AG04449 (cell line): Measurements from ENCODE around the gene EML6.

ENCODE experiments used
- CTCF ChIA-PET: fragments of 350-600 bp; formaldehyde crosslinking; extraction: SDS; loops from one replicate; lab custom pipeline; 2021; ENCODE audit warnings: antibody characterized with exemption; lab: Yijun Ruan, JAX
- POLR2A ChIA-PET: fragments of 400-600, 350-600 bp; formaldehyde crosslinking; extraction: SDS; loops from one replicate; lab custom pipeline; 2020; ENCODE audit warnings: antibody characterized with exemption, inconsistent platforms; lab: Yijun Ruan, JAX
- DNase-seq: peaks from one replicate; pipeline ENCODE4 v3.0.0-alpha.2; 2010; ENCODE audit warnings: low read depth, low spot score
- H3K4me3 ChIP-seq: 2 replicates; pipeline ENCODE4 v1.5.1; 2011; ENCODE audit warnings: low read depth, mild to moderate bottlenecking, control low read depth, low read length
- TF ChIP-seq, protein P1 (sequence below): IDR thresholded peaks from one replicate; pipeline ENCODE4 v1.5.1; 2011; ENCODE audit warnings: mild to moderate bottlenecking, moderate library complexity, low read length, control low read depth, inconsistent platforms; ENCODE audit not compliant: insufficient read depth; ENCODE audit errors: missing control alignments

The EML6 gene

DNA sequence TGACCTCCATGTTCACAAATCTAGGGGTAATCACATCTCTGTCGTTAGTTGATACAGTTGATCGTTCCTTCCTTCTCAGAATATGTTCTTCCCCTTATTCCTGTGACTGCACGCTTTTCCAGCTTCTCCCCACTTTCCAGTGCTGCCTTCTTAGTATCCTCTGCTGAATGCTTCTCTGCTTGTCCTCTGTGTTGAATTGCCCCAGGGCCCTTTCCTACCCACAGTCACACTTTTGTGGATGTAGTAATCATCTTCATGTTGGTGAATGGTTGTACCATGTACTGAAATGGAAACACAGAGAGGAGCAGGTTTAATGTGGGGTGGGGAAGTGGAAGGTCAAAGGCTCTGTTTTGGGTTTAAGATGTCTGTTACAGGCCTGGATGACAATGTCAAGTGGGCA lies 47.2 kb downstream of the EML6 start:
- DNase-seq: no peak
- H3K4me3 ChIP-seq: no peak overlapping the region
- ChIA-PET POLR2A (no interaction called here), CTCF (interaction anchor here (1.5 to 4.8 kb wide), 3 partner anchors 10 to 68 kb away, joined by 3 to 19 read pairs (median 4); no protein-coding TSS in a partner anchor)
- TF ChIP-seq, protein P1, sequence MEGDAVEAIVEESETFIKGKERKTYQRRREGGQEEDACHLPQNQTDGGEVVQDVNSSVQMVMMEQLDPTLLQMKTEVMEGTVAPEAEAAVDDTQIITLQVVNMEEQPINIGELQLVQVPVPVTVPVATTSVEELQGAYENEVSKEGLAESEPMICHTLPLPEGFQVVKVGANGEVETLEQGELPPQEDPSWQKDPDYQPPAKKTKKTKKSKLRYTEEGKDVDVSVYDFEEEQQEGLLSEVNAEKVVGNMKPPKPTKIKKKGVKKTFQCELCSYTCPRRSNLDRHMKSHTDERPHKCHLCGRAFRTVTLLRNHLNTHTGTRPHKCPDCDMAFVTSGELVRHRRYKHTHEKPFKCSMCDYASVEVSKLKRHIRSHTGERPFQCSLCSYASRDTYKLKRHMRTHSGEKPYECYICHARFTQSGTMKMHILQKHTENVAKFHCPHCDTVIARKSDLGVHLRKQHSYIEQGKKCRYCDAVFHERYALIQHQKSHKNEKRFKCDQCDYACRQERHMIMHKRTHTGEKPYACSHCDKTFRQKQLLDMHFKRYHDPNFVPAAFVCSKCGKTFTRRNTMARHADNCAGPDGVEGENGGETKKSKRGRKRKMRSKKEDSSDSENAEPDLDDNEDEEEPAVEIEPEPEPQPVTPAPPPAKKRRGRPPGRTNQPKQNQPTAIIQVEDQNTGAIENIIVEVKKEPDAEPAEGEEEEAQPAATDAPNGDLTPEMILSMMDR: no peak

DNA sequence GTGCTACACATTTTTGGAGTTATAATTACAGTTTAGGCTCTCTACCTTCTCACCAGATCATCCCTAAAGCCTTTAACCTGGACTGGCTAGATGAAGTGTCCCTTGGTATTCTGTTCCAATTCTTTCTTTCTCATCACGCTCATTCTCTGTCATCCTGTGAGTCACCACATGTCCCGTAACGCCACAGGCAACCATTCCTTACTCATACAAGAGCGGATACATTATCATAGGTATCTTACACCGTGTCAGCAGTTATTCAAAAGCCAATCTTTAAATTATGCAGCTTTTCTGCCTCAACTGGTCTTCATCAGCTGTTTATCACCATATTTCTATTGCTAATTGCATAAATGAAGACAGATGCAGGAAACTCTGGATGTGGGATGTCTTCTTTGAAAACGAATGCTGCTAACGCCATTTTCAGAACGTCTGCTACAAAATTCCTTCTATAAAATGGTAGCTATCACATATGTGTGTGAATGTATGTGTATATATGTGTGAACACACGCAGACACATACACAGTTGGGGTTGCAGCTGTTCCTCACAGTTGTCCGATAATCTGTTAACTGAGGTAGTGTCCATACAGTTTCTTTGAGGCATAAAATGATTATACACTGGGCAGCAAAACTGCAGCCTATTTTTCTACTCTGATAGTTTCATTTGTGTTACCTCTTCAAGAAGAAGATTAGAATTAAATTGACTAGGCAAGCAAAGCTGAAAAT lies 47.9 kb downstream of the EML6 start:
- TF ChIP-seq, protein P1: no peak
- H3K4me3 ChIP-seq: no peak overlapping the region
- POLR2A ChIA-PET: no interaction called here
- no peak for DNase-seq
- CTCF ChIA-PET: interaction anchor here (1.2 to 4.8 kb wide), 4 partner anchors 10 to 404 kb away, joined by 3 to 19 read pairs (median 4); no protein-coding TSS in a partner anchor

DNA sequence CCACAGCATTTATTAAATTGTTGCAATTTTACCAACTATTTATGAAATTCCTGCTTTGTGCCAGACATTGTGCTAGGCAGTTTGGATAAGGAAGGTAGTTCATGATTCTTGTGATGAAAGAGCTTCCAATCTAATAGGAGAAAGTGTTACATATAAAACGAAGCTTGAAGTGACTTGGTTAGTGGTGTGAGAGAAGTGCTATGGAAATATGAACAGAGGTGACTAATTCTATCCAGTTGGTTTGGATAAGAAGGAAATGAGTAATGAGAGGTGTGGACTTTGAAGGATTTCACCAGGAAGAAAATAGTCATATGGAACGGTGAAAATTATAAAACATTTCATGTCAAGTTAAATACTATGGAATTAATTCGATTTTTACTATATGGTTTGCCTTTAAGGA lies 48.6 kb downstream of the EML6 start:
- TF ChIP-seq, protein P1: no peak
- DNase-seq: no peak
- POLR2A ChIA-PET: interaction anchor here (0.8 kb wide), 1 partner anchor 14 kb away, joined by 3 read pairs; no protein-coding TSS in a partner anchor
- CTCF ChIA-PET: interaction anchor here (1.2 to 4.8 kb wide), 5 partner anchors 9 to 403 kb away, joined by 3 to 19 read pairs (median 4); no protein-coding TSS in a partner anchor
- H3K4me3 ChIP-seq: no peak overlapping the region

DNA sequence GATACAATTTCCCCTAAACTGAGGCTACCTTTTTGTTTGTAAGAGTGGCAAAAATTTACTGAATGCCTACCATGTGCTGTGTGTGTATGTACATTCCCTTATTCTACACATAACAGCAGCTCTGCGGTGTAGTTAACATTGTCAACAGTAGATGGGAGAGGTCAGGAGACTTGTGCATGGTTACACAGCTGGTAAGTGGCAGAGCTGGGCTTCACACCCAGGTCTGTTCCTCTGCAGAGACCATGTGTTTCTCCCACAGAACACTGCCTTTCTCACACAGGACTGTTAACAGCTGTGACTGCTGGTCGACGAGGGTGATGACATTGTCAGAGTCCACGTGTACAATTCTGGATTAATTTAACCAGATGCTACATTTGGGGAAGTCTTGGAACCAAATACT lies 49.1 kb downstream of the EML6 start:
- TF ChIP-seq, protein P1: no peak
- no peak overlapping the region for H3K4me3 ChIP-seq
- ChIA-PET POLR2A (interaction anchor here (0.8 kb wide), 1 partner anchor 15 kb away, joined by 3 read pairs; no protein-coding TSS in a partner anchor), CTCF (interaction anchor here (1.4 to 4.8 kb wide), 4 partner anchors 10 to 403 kb away, joined by 4 to 19 read pairs (median 5); no protein-coding TSS in a partner anchor)
- no peak for DNase-seq

DNA sequence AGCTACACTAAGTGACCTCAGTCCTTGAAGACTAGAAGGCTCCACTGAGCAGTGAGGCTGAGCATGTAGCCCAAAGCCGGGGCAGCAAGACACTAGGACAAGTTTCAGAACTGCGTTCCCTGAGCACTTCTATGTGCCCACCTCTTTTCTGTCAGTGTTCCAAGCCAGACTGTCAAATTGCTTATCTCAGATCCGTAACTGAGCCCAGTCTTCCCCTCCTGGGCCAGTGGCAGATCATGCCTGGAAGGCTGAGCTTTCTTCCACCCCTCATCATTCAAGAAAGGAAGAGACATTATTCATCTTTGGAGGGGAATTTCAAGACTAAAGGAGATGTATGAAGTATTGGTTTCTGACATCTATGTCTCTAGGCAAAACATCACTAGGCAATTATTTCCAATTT lies 49.8 kb downstream of the EML6 start:
- CTCF ChIA-PET: interaction anchor here (1.7 to 4.8 kb wide), 3 partner anchors 10 to 65 kb away, joined by 4 to 19 read pairs (median 6); no protein-coding TSS in a partner anchor

More for the DNA sequence above, 49.8 kb downstream of the EML6 start:
- no peak overlapping the region for H3K4me3 ChIP-seq
- no peak for DNase-seq
- TF ChIP-seq, protein P1: no peak
- POLR2A ChIA-PET: no interaction called here
